ENCODE measurements around the gene NEDD9.

DNA sequence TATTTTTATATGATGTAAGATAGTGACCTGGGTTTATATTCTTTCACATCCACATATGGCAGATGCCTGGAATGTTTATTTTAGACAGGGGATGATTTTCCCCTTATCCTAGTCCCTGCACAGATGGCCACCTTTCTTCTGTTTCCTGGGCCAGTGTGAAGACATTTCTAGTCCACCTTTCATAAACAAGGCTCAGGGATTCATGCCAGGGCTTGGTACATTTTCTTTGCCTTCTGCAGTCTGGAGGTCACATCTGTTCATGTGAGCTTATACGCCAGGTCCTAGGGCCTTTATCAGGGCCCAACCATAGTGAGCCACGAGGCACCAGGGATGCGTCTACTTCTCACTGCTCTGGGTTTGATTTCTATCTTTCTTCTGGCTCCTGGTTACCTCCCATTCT, 82.9 kb downstream of the NEDD9 start:
- TF ChIP-seq MEIS1 (CRISPR knock-in tag; IDR thresholded peaks at IDR 0.05; ENCODE audit: borderline replicate concordance) (no peak), ZNF530 (tag by site-specific recombination; IDR thresholded peaks at IDR 0.05; ENCODE audit: low read depth) (no peak), ZNF302 (tag by site-specific recombination; IDR thresholded peaks at IDR 0.05; ENCODE audit: low read depth) (no peak), ZNF776 (tag by site-specific recombination; IDR thresholded peaks at IDR 0.05; ENCODE audit: borderline replicate concordance) (no peak), ZNF121 (tag by site-specific recombination; IDR thresholded peaks at IDR 0.05) (no peak), ZEB2 (tag by site-specific recombination; IDR thresholded peaks at IDR 0.05) (no peak)
- TF ChIP-seq, protein P1, sequence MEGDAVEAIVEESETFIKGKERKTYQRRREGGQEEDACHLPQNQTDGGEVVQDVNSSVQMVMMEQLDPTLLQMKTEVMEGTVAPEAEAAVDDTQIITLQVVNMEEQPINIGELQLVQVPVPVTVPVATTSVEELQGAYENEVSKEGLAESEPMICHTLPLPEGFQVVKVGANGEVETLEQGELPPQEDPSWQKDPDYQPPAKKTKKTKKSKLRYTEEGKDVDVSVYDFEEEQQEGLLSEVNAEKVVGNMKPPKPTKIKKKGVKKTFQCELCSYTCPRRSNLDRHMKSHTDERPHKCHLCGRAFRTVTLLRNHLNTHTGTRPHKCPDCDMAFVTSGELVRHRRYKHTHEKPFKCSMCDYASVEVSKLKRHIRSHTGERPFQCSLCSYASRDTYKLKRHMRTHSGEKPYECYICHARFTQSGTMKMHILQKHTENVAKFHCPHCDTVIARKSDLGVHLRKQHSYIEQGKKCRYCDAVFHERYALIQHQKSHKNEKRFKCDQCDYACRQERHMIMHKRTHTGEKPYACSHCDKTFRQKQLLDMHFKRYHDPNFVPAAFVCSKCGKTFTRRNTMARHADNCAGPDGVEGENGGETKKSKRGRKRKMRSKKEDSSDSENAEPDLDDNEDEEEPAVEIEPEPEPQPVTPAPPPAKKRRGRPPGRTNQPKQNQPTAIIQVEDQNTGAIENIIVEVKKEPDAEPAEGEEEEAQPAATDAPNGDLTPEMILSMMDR (tag by site-specific recombination; IDR thresholded peaks at IDR 0.05): no peak
- TF ChIP-seq, protein P2, sequence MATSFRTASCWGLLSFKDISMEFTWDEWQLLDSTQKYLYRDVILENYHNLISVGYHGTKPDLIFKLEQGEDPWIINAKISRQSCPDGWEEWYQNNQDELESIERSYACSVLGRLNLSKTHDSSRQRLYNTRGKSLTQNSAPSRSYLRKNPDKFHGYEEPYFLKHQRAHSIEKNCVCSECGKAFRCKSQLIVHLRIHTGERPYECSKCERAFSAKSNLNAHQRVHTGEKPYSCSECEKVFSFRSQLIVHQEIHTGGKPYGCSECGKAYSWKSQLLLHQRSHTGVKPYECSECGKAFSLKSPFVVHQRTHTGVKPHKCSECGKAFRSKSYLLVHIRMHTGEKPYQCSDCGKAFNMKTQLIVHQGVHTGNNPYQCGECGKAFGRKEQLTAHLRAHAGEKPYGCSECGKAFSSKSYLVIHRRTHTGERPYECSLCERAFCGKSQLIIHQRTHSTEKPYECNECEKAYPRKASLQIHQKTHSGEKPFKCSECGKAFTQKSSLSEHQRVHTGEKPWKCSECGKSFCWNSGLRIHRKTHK (tag by site-specific recombination; IDR thresholded peaks at IDR 0.05): no peak
